Activated CD8-positive, alpha-beta memory T cell treated with anti-CD3 and anti-CD28 coated beads, Interleukin-2, amount 10 ng/mL, durations not matched to agents 7 days and 5 days (primary cell): ENCODE data around the gene KASH5. TPM values are rescaled to one million over a fixed set of nuclear protein-coding genes. Genes with fewer than 3 reads are reported as not detected.
A peak's percentile ranks its signal among the peaks of the same experiment; 100 is the strongest.

ENCODE experiments used
- ATAC-seq: fragments of 150-1000 bp; cut with Tn5 transposase; one replicate; pipeline ENCODE4 v1.10.0; 2021; ENCODE audit warnings: moderate library complexity
- CTCF ChIA-PET: fragments of 350-600 bp; sonication (Branson Sonifier 250); formaldehyde crosslinking; loops from one replicate; lab custom pipeline; 2021; ENCODE audit warnings: antibody characterized with exemption; lab: Charles Lee
- DNase-seq: peaks from one replicate; pipeline ENCODE4 v3.0.0-alpha.2; 2020
- H3K27ac Mint-ChIP-seq: one replicate; pipeline ENCODE4 v1.8.0; 2021; ENCODE audit warnings: mild to moderate bottlenecking, mixed read lengths
- H3K27me3 Mint-ChIP-seq: one replicate; pipeline ENCODE4 v1.8.0; 2021; ENCODE audit warnings: mixed read lengths
- H3K36me3 Mint-ChIP-seq: one replicate; pipeline ENCODE4 v1.8.0; 2021; ENCODE audit warnings: mild to moderate bottlenecking, mixed read lengths
- H3K4me1 Mint-ChIP-seq: one replicate; pipeline ENCODE4 v1.8.0; 2021; ENCODE audit warnings: mixed read lengths
- H3K4me3 Mint-ChIP-seq: one replicate; pipeline ENCODE4 v1.8.0; 2021; ENCODE audit warnings: mild to moderate bottlenecking, moderate library complexity, mixed read lengths
- H3K9me3 Mint-ChIP-seq: one replicate; pipeline ENCODE4 v1.8.0; 2022; ENCODE audit warnings: low read depth, mixed read lengths
- total RNA-seq, 2 experiments: library from RNA; stranded (reverse); gene quantifications; one replicate each; pipeline ENCODE4 v1.2.3, GENCODE V29; 2021

Gene KASH5
- total RNA-seq, 2 experiments from 2014 or later, result 0.64 TPM; not detected in 1

- Mint-ChIP-seq H3K27ac (peak overlapping the region; percentile 85), H3K9me3 (no peaks in the 10 kb centered on the region), H3K4me3 (peak overlapping the region; percentile 51), H3K4me1 (peaks cover 41% of the 10 kb centered on the region), H3K36me3 (no peaks in the 10 kb centered on the region), H3K27me3 (no peaks in the 10 kb centered on the region)
- peak; percentile 84 for ATAC-seq
- CTCF ChIA-PET, result interaction anchor here (0.5 to 2.3 kb wide), 14 partner anchors 9 to 137 kb away, joined by 3 to 11 read pairs (median 4); partner anchors contain the start of gene GFY
- DNase-seq, result peak; percentile 72
These were observed 21.5 kb downstream of the KASH5 start for GRCh38 chr19:49409441-49410029.

GRCh38 chr19:49411681-49412326 is 23.8 kb downstream of the KASH5 start:
- peaks cover 39% of the 10 kb centered on the region for H3K4me1 Mint-ChIP-seq
- ATAC-seq, result no peak
- H3K27ac Mint-ChIP-seq, result no peak overlapping the region
- no peak for DNase-seq
- H3K9me3 Mint-ChIP-seq, result no peaks in the 10 kb centered on the region
- CTCF ChIA-PET, result interaction anchor here (0.7 to 1.6 kb wide), 4 partner anchors 10 to 213 kb away, joined by 3 to 5 read pairs (median 4); no protein-coding TSS in a partner anchor
- no peak overlapping the region for H3K4me3 Mint-ChIP-seq
- no peaks in the 10 kb centered on the region for H3K36me3 Mint-ChIP-seq
- peaks cover 3% of the 10 kb centered on the region for H3K27me3 Mint-ChIP-seq

GRCh38 chr19:49413348-49413747 is 25.3 kb downstream of the KASH5 start:
- no peak overlapping the region for H3K4me3 Mint-ChIP-seq
- no peak for ATAC-seq
- no peak overlapping the region for H3K27ac Mint-ChIP-seq
- H3K36me3 Mint-ChIP-seq, result no peaks in the 10 kb centered on the region
- H3K27me3 Mint-ChIP-seq, result peaks cover 15% of the 10 kb centered on the region
- H3K4me1 Mint-ChIP-seq, result peaks cover 31% of the 10 kb centered on the region
- CTCF ChIA-PET, result interaction anchor here (1.1 to 1.4 kb wide), 3 partner anchors 9 to 57 kb away, joined by 3 to 5 read pairs (median 4); no protein-coding TSS in a partner anchor
- no peaks in the 10 kb centered on the region for H3K9me3 Mint-ChIP-seq
- no peak for DNase-seq

GRCh38 chr19:49414256-49414655 is 26.2 kb downstream of the KASH5 start:
- H3K4me3 Mint-ChIP-seq, result no peak overlapping the region
- H3K27ac Mint-ChIP-seq, result no peak overlapping the region
- CTCF ChIA-PET, result interaction anchor here (1.1 to 1.4 kb wide), 3 partner anchors 8 to 56 kb away, joined by 4 to 5 read pairs (median 5); no protein-coding TSS in a partner anchor

GRCh38 chr19:49415102-49415809 is 27.2 kb downstream of the KASH5 start:
- no peak for ATAC-seq
- no peaks in the 10 kb centered on the region for H3K36me3 Mint-ChIP-seq
- DNase-seq, result no peak
- peaks cover 33% of the 10 kb centered on the region for H3K27me3 Mint-ChIP-seq
- H3K4me1 Mint-ChIP-seq, result peaks cover 13% of the 10 kb centered on the region
- no peaks in the 10 kb centered on the region for H3K9me3 Mint-ChIP-seq
- H3K27ac Mint-ChIP-seq, result no peak overlapping the region
- CTCF ChIA-PET, result no interaction called here
- H3K4me3 Mint-ChIP-seq, result no peak overlapping the region

More at GRCh38 chr19:49414256-49414655, 26.2 kb downstream of the KASH5 start:
- Mint-ChIP-seq H3K9me3 (no peaks in the 10 kb centered on the region), H3K36me3 (no peaks in the 10 kb centered on the region), H3K27me3 (peaks cover 23% of the 10 kb centered on the region), H3K4me1 (peaks cover 23% of the 10 kb centered on the region)
- no peak for DNase-seq
- no peak for ATAC-seq

GRCh38 chr19:49415810-49416200 is 27.8 kb downstream of the KASH5 start:
- ATAC-seq, result no peak
- DNase-seq, result no peak
- H3K4me1 Mint-ChIP-seq, result peaks cover 12% of the 10 kb centered on the region
- H3K4me3 Mint-ChIP-seq, result no peak overlapping the region
- no peak overlapping the region for H3K27ac Mint-ChIP-seq
- CTCF ChIA-PET, result no interaction called here
- H3K27me3 Mint-ChIP-seq, result peaks cover 38% of the 10 kb centered on the region
- H3K9me3 Mint-ChIP-seq, result no peaks in the 10 kb centered on the region
- no peaks in the 10 kb centered on the region for H3K36me3 Mint-ChIP-seq

GRCh38 chr19:49417088-49417487 is 29.0 kb downstream of the KASH5 start:
- H3K9me3 Mint-ChIP-seq, result no peaks in the 10 kb centered on the region
- ATAC-seq (no peak), DNase-seq (no peak)
- H3K4me3 Mint-ChIP-seq, result no peak overlapping the region
- H3K27me3 Mint-ChIP-seq, result peaks cover 51% of the 10 kb centered on the region
- no peaks in the 10 kb centered on the region for H3K36me3 Mint-ChIP-seq
- CTCF ChIA-PET, result interaction anchor here (1.2 to 6.6 kb wide), 5 partner anchors 8 to 26 kb away, joined by 5 to 23 read pairs (median 11); partner anchors contain the start of gene GFY
- no peak overlapping the region for H3K27ac Mint-ChIP-seq
- peaks cover 11% of the 10 kb centered on the region for H3K4me1 Mint-ChIP-seq

- CTCF ChIA-PET, result interaction anchor here (0.7 to 6.6 kb wide), 6 partner anchors 9 to 152 kb away, joined by 3 to 23 read pairs (median 8); no protein-coding TSS in a partner anchor
- Mint-ChIP-seq H3K4me1 (peaks cover 18% of the 10 kb centered on the region), H3K27ac (no peak overlapping the region), H3K36me3 (peaks cover under 1% of the 10 kb centered on the region), H3K9me3 (no peaks in the 10 kb centered on the region), H3K27me3 (peaks cover 62% of the 10 kb centered on the region), H3K4me3 (no peak overlapping the region)
- ATAC-seq, result no peak
- DNase-seq, result no peak
These were observed 30.5 kb downstream of the KASH5 start for GRCh38 chr19:49418511-49418910.

GRCh38 chr19:49419173-49419572 is 31.1 kb downstream of the KASH5 start:
- H3K27me3 Mint-ChIP-seq, result peaks cover 68% of the 10 kb centered on the region
- peaks cover 24% of the 10 kb centered on the region for H3K4me1 Mint-ChIP-seq
- ATAC-seq (no peak), DNase-seq (no peak)
- CTCF ChIA-PET, result interaction anchor here (0.7 to 6.6 kb wide), 6 partner anchors 10 to 153 kb away, joined by 3 to 23 read pairs (median 8); no protein-coding TSS in a partner anchor
- peaks cover 2% of the 10 kb centered on the region for H3K36me3 Mint-ChIP-seq
- no peak overlapping the region for H3K4me3 Mint-ChIP-seq
- H3K27ac Mint-ChIP-seq, result no peak overlapping the region
- no peaks in the 10 kb centered on the region for H3K9me3 Mint-ChIP-seq

- H3K9me3 Mint-ChIP-seq, result no peaks in the 10 kb centered on the region
- peaks cover 2% of the 10 kb centered on the region for H3K36me3 Mint-ChIP-seq
- DNase-seq, result no peak
- peaks cover 24% of the 10 kb centered on the region for H3K4me1 Mint-ChIP-seq
- CTCF ChIA-PET, result interaction anchor here (0.7 to 6.6 kb wide), 5 partner anchors 11 to 75 kb away, joined by 3 to 23 read pairs (median 4); no protein-coding TSS in a partner anchor
- ATAC-seq, result no peak
- peaks cover 79% of the 10 kb centered on the region for H3K27me3 Mint-ChIP-seq
- H3K4me3 Mint-ChIP-seq, result no peak overlapping the region
- H3K27ac Mint-ChIP-seq, result no peak overlapping the region
These were observed 32.2 kb downstream of the KASH5 start for GRCh38 chr19:49420227-49420626.

GRCh38 chr19:49421039-49421877 is 33.2 kb downstream of the KASH5 start:
- DNase-seq (peak; percentile 56), ATAC-seq (peak; percentile 37)
- Mint-ChIP-seq H3K4me3 (peak overlapping the region; percentile 2), H3K36me3 (peaks cover 2% of the 10 kb centered on the region), H3K27me3 (peaks cover 89% of the 10 kb centered on the region), H3K4me1 (peaks cover 24% of the 10 kb centered on the region), H3K27ac (no peak overlapping the region), H3K9me3 (no peaks in the 10 kb centered on the region)
- CTCF ChIA-PET, result interaction anchor here (0.8 to 7.4 kb wide), 13 partner anchors 7 to 193 kb away, joined by 3 to 52 read pairs (median 4); partner anchors contain the start of gene KASH5

GRCh38 chr19:49421878-49422202 is 33.8 kb downstream of the KASH5 start:
- peak overlapping the region; percentile 2 for H3K4me3 Mint-ChIP-seq
- peaks cover 30% of the 10 kb centered on the region for H3K4me1 Mint-ChIP-seq
- peaks cover 92% of the 10 kb centered on the region for H3K27me3 Mint-ChIP-seq
- H3K9me3 Mint-ChIP-seq, result no peaks in the 10 kb centered on the region
- DNase-seq (no peak), ATAC-seq (no peak)
- CTCF ChIA-PET, result interaction anchor here (0.6 to 7.4 kb wide), 14 partner anchors 8 to 194 kb away, joined by 3 to 52 read pairs (median 4); partner anchors contain the start of gene PIH1D1
- H3K36me3 Mint-ChIP-seq, result peaks cover 2% of the 10 kb centered on the region
- H3K27ac Mint-ChIP-seq, result no peak overlapping the region
